ENCODE results near the gene ARHGEF2. TPM values are rescaled to one million over a fixed set of nuclear protein-coding genes. Genes with fewer than 3 reads are reported as not detected.

The ARHGEF2 gene
- total and polyA plus RNA-seq, 9 of the 15 experiments (the other 6 are each of a cell fraction or from before 2014, with no cell fraction given) = 7.1 to 162 (median 62.2) TPM

GRCh38 chr1:155897746-155898145 is 80.6 kb downstream of the ARHGEF2 start:
- CTCF ChIA-PET (ENCODE audit: low intra/inter-chr PET ratio) = no interaction called here

More at GRCh38 chr1:155897746-155898145, 80.6 kb downstream of the ARHGEF2 start:
- no peak overlapping the region for H3K4me2 ChIP-seq (ENCODE audit: insufficient read depth, low read length)
- DNase-seq (ENCODE audit: extremely low read depth in 1 of 4, low spot score in 3 of 4) (no peak), ATAC-seq (no peak), FAIRE-seq (no peak)
- no peaks in the 10 kb centered on the region for H3K27me3 ChIP-seq (ENCODE audit: control insufficient read depth in 2 of 2, insufficient read depth in 2 of 2, low read length in 2 of 2)
- H2AFZ ChIP-seq (ENCODE audit: low read depth, low read length) = no peak overlapping the region
- no peaks in the 10 kb centered on the region for H3K79me2 ChIP-seq (ENCODE audit: control insufficient read depth, insufficient read depth, low read length)
- no TSS peak for BruUV-seq (replicated peaks)
- intact Hi-C loops (cut with micrococcal nuclease) = no loop called here
- no peaks in the 10 kb centered on the region for H4K20me1 ChIP-seq (replicated peaks; ENCODE audit: control insufficient read depth, insufficient read depth, low read length)
- POLR2A ChIA-PET = interaction anchor here (0.6 kb wide), 1 partner anchor 1957 kb away, joined by 4 read pairs; no protein-coding TSS in a partner anchor
- H3K27ac ChIP-seq (ENCODE audit: extremely low read depth, low read depth, low read length) = no peak overlapping the region
- in situ Hi-C loops (cut with MboI) = no loop called here
- H3K4me1 ChIP-seq (replicated peaks in 1 of 2; ENCODE audit: control insufficient read depth in 2 of 2, insufficient read depth in 2 of 2, low read length in 2 of 2) = peaks cover 3 to 16% of the 10 kb centered on the region in 2 experiments; a peak in 4 of 5 replicates
- no peak for TF ChIP-seq DDX20 (tag; IDR thresholded peaks at IDR 0.05; ENCODE audit: low read depth)
- TF ChIP-seq ZNF407 (IDR thresholded peaks at IDR 0.05; ENCODE audit: low read depth) = no peak
- TF ChIP-seq MYBL2 (IDR thresholded peaks at IDR 0.05; ENCODE audit: low read depth) = no peak
- TF ChIP-seq MYBL2 (CRISPR knock-in tag; IDR thresholded peaks at IDR 0.05; ENCODE audit: borderline replicate concordance) = no peak
- TF ChIP-seq ZC3H4 (CRISPR knock-in tag; IDR thresholded peaks at IDR 0.05; ENCODE audit: borderline replicate concordance) = no peak
- no peak for TF ChIP-seq KDM1A (IDR thresholded peaks at IDR 0.05)
- TF ChIP-seq ZNF239 (CRISPR knock-in tag; IDR thresholded peaks at IDR 0.05) = no peak
- no peak for TF ChIP-seq MCM2 (IDR thresholded peaks at IDR 0.05; ENCODE audit: low read depth)
- 100% methylated on average over 1 of the region's 1 CpG for WGBS (ENCODE audit: insufficient coverage, low coverage, missing lambda C conversion rate)
- H3K9me1 ChIP-seq (ENCODE audit: control insufficient read depth, insufficient read depth, low read length) = no peaks in the 10 kb centered on the region
- no peaks in the 10 kb centered on the region for H3K9me3 ChIP-seq (replicated peaks; ENCODE audit: control insufficient read depth, insufficient read depth, low read depth, low read length)
- no peak overlapping the region for H3K4me3 ChIP-seq
- no peak overlapping the region for H3K9ac ChIP-seq (ENCODE audit: insufficient read depth in 1 of 2, low read depth in 2 of 2, low read length in 2 of 2)
- H3K36me3 ChIP-seq (ENCODE audit: control insufficient read depth, insufficient read depth, low read length) = peaks cover 55% of the 10 kb centered on the region

Data from K562 (cell line).